Measurements from ENCODE around the gene RRP1B. TPM values are rescaled to one million over a fixed set of nuclear protein-coding genes. Genes with fewer than 3 reads are reported as not detected.

RRP1B gene
- total RNA-seq, 1 experiment from 2014 or later = 55.9 TPM

DNA sequence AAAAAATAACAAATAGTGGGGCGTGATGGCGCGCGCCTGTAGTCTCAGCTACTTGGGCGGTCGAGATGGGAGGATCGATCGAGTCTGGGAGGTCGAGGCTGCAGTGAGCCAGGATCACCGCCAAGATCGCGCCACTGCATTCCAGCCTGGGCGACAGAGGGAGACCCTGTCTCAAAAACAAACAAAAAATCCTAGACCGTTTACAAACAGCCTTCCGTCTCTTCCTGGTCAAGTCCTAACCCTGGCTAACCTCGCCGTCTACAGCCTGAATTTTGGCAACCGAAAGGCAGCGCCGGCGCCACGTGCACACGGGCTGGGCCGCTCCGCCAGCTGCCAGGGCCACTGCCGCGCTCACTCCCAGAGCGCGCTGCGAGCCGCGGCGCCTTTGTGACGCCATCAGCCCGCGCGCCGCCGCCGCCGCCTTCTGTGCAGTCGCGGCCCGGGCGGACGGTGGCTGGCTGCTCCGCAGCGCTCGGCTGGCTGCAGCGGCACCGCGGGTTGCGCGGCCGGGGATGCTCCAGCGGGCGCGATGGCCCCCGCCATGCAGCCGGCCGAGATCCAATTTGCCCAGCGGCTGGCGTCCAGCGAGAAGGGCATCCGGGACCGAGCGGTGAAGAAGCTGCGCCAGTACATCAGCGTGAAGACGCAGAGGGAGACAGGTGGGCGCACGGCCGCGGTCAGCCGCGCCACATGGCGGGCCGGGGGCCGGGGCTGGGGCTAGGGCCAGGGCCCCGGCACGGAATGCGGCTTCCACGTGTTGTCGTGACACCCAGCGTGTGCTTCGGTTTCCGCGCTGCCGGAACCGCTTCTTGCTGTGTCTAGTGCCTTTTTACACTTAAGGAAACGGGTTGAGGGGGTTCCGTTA, at the start of gene RRP1B, which contains the start of gene HSF2BP (continued):
- no peak for TF ChIP-seq ELF1 (IDR thresholded peaks at IDR 0.05; ENCODE audit: borderline replicate concordance, low read depth)
- TF ChIP-seq POLR2A (IDR thresholded peaks at IDR 0.05; ENCODE audit: borderline replicate concordance, extremely low read depth, insufficient read depth, insufficient read length) = peak; percentile 86
- no peak for TF ChIP-seq JUND (IDR thresholded peaks at IDR 0.05)
- TF ChIP-seq YY1 (IDR thresholded peaks at IDR 0.05; ENCODE audit: extremely low read depth, insufficient replicate concordance, low read depth, low read length) = peak; percentile 63
- no peak for TF ChIP-seq FOSL1 (IDR thresholded peaks at IDR 0.05; ENCODE audit: low read depth)
- TF ChIP-seq, protein P1, sequence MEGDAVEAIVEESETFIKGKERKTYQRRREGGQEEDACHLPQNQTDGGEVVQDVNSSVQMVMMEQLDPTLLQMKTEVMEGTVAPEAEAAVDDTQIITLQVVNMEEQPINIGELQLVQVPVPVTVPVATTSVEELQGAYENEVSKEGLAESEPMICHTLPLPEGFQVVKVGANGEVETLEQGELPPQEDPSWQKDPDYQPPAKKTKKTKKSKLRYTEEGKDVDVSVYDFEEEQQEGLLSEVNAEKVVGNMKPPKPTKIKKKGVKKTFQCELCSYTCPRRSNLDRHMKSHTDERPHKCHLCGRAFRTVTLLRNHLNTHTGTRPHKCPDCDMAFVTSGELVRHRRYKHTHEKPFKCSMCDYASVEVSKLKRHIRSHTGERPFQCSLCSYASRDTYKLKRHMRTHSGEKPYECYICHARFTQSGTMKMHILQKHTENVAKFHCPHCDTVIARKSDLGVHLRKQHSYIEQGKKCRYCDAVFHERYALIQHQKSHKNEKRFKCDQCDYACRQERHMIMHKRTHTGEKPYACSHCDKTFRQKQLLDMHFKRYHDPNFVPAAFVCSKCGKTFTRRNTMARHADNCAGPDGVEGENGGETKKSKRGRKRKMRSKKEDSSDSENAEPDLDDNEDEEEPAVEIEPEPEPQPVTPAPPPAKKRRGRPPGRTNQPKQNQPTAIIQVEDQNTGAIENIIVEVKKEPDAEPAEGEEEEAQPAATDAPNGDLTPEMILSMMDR (IDR thresholded peaks at IDR 0.05 in 2 of 3, conservative IDR thresholded peaks at IDR 0.05 in 1 of 3; ENCODE audit: borderline replicate concordance in 1 of 3, insufficient read depth in 1 of 3, low read depth in 2 of 3, low read length in 2 of 3) = no peak

DNA sequence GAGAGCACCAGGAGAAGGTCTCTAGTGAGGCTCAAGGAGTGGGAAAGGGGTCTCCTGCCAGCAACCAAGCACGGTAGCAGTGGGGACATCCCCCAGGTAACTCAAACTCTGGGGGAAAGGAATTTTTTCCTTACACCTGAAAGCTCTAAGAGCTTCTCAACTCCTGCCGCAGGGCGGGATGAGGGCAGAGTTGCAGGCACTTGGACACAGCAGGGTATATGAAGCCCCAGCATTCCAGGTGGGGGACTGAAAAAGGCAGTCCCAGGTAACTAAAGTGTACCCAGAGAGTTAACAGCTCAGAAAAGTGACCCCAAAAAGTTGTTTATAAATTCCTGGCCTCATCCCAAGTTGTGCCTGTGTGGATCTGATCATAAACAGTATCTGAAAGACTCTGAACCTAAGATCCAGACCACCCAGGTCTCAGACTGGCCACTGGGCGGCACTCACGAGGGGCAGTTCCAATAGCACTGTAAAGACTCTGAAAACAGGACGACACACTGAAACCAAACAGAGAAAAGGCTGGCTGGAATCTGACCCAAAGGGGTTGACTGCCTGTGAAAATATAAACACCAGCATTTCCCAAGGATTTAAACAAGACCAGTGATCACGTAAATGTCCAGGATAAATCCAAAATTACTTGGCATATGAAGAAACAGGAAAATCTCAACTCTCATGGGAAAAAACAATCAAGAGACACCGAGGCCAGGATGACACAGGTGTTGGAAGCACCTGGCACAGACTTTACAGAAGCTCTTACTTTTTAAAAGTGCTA, 47.6 kb upstream of the RRP1B start:
- H3K36me3 ChIP-seq (ENCODE audit: control insufficient read depth in 1 of 2, insufficient read depth in 2 of 2, low read length in 2 of 2) = no peaks in the 10 kb centered on the region
- peaks cover 13 to 24% of the 10 kb centered on the region in 2 experiments; a peak in 3 of 4 replicates for H3K4me1 ChIP-seq (ENCODE audit: control insufficient read depth in 1 of 2, insufficient read depth in 2 of 2, low read length in 2 of 2)
- no peaks in the 10 kb centered on the region for H3K9me2 ChIP-seq (ENCODE audit: insufficient read depth)
- H3K79me2 ChIP-seq (ENCODE audit: insufficient read depth, low read length) = no peaks in the 10 kb centered on the region
- H3K4me2 ChIP-seq (ENCODE audit: low read length) = peak overlapping the region; percentile 62
- H2AFZ ChIP-seq (ENCODE audit: low read depth, low read length, poor library complexity, severe bottlenecking) = peak overlapping the region; percentile 86
- H3K9me3 ChIP-seq (ENCODE audit: control insufficient read depth in 1 of 2, insufficient read depth in 1 of 2, low read depth in 1 of 2, low read length in 2 of 2) = no peaks in the 10 kb centered on the region
- peak overlapping the region; percentile 59 for H3K27ac ChIP-seq (ENCODE audit: low read depth, low read length)
- ChIA-PET CTCF (interaction anchor here (0.8 to 1.2 kb wide), 3 partner anchors 10 to 34 kb away, joined by 3 to 4 read pairs (median 4); no protein-coding TSS in a partner anchor), POLR2A (interaction anchor here (0.8 kb wide), 1 partner anchor 9 kb away, joined by 5 read pairs; no protein-coding TSS in a partner anchor), RAD21 (ENCODE audit: low non-redundant PET in 1 of 2, low total read pairs in 2 of 2, uncharacterized antibody in 2 of 2, unreplicated experiment in 2 of 2) (no interaction called here)
- no peaks in the 10 kb centered on the region for H4K20me1 ChIP-seq (ENCODE audit: insufficient read depth)
- H3K4me3 ChIP-seq (replicated peaks in 1 of 2; ENCODE audit: low read depth in 1 of 2, low read length in 2 of 2) = no peak overlapping the region; a peak in 1 of 4 replicates
- BruUV-seq (replicated peaks) = no TSS peak
- H3K9ac ChIP-seq (ENCODE audit: low read length) = peak overlapping the region; percentile 34
- intact Hi-C loops (cut with micrococcal nuclease) = loop anchor here (2.0 kb wide), 1 partner anchor 35 kb away; no protein-coding TSS in a partner anchor
- ATAC-seq (peak; percentile 98), DNase-seq (ENCODE audit: low read depth, low spot score) (peak; percentile 59)
- TF ChIP-seq RAD21 (IDR thresholded peaks at IDR 0.05; ENCODE audit: low read depth) = peak; percentile 58
- TF ChIP-seq, protein P1 (IDR thresholded peaks at IDR 0.05 in 2 of 3, conservative IDR thresholded peaks at IDR 0.05 in 1 of 3; ENCODE audit: borderline replicate concordance in 1 of 3, insufficient read depth in 1 of 3, low read depth in 2 of 3, low read length in 2 of 3) = peak; percentile 57 to 91 (median 90); a peak in 5 of 6 replicates
- no peak for TF ChIP-seq EZH2phosphoT487 (IDR thresholded peaks at IDR 0.05; ENCODE audit: borderline replicate concordance)
- H3K27me3 ChIP-seq (ENCODE audit: insufficient read depth, low read length) = no peaks in the 10 kb centered on the region
